Measurements from ENCODE around the gene KRTAP17-1. TPM values are rescaled to one million over a fixed set of nuclear protein-coding genes. Genes with fewer than 3 reads are reported as not detected.

KRTAP17-1 gene
- total RNA-seq, 4 donors from 2014 or later, result not detected

GRCh38 chr17:41339571-41340172 lies 24.2 kb upstream of the KRTAP17-1 start:
- TF ChIP-seq POLR2A (IDR thresholded peaks at IDR 0.05) (no peak), CTCF (IDR thresholded peaks at IDR 0.05) (no peak)
- Histone ChIP-seq H3K9me3 (no peaks in the 10 kb centered on the region), H3K27ac (peak overlapping the region in 1 of 4 donors; percentile 28), H3K36me3 (no peaks in the 10 kb centered on the region), H3K4me1 (no peaks in the 10 kb centered on the region), H3K4me3 (no peak overlapping the region), H3K27me3 (no peaks in the 10 kb centered on the region)
- DNase-seq, result no peak

GRCh38 chr17:41338961-41339485 lies 23.5 kb upstream of the KRTAP17-1 start:
- DNase-seq, result no peak
- Histone ChIP-seq H3K27ac (peak overlapping the region in 1 of 4 donors; percentile 28), H3K27me3 (no peaks in the 10 kb centered on the region)

GRCh38 chr17:41335747-41336146 lies 20.2 kb upstream of the KRTAP17-1 start:
- DNase-seq, result no peak
- H3K27ac ChIP-seq, result no peak overlapping the region
- H3K9me3 ChIP-seq, result no peaks in the 10 kb centered on the region
- no peaks in the 10 kb centered on the region for H3K4me1 ChIP-seq
- no peaks in the 10 kb centered on the region for H3K27me3 ChIP-seq
- no peak for TF ChIP-seq POLR2A (IDR thresholded peaks at IDR 0.05)
- TF ChIP-seq CTCF (IDR thresholded peaks at IDR 0.05), result no peak
- H3K36me3 ChIP-seq, result no peaks in the 10 kb centered on the region
- H3K4me3 ChIP-seq, result no peak overlapping the region

More at GRCh38 chr17:41338961-41339485, 23.5 kb upstream of the KRTAP17-1 start:
- no peak overlapping the region for H3K4me3 ChIP-seq
- H3K9me3 ChIP-seq, result no peaks in the 10 kb centered on the region
- H3K4me1 ChIP-seq, result no peaks in the 10 kb centered on the region
- H3K36me3 ChIP-seq, result no peaks in the 10 kb centered on the region
- TF ChIP-seq POLR2A (IDR thresholded peaks at IDR 0.05) (no peak), CTCF (IDR thresholded peaks at IDR 0.05) (no peak)

GRCh38 chr17:41334385-41335305 lies 19.1 kb upstream of the KRTAP17-1 start:
- no peaks in the 10 kb centered on the region for H3K4me1 ChIP-seq
- H3K9me3 ChIP-seq, result no peaks in the 10 kb centered on the region
- H3K27me3 ChIP-seq, result no peaks in the 10 kb centered on the region
- H3K4me3 ChIP-seq, result no peak overlapping the region
- no peak for TF ChIP-seq CTCF (IDR thresholded peaks at IDR 0.05)
- no peak for TF ChIP-seq POLR2A (IDR thresholded peaks at IDR 0.05)
- H3K27ac ChIP-seq, result no peak overlapping the region
- no peaks in the 10 kb centered on the region for H3K36me3 ChIP-seq
- DNase-seq, result no peak

GRCh38 chr17:41333836-41334235 lies 18.3 kb upstream of the KRTAP17-1 start:
- Histone ChIP-seq H3K27ac (no peak overlapping the region), H3K36me3 (no peaks in the 10 kb centered on the region), H3K4me3 (no peak overlapping the region), H3K4me1 (no peaks in the 10 kb centered on the region), H3K27me3 (no peaks in the 10 kb centered on the region), H3K9me3 (no peaks in the 10 kb centered on the region)
- TF ChIP-seq CTCF (IDR thresholded peaks at IDR 0.05) (no peak), POLR2A (IDR thresholded peaks at IDR 0.05) (no peak)
- no peak for DNase-seq
